Suprapubic skin (tissue), 4 donors: ENCODE results near the gene IL2RA.

Experiments used
- EP300 ChIP-seq: sonication (generic); formaldehyde crosslinking; IDR thresholded peaks from one replicate; pipeline ENCODE4 v1.6.1; 2017; ENCODE audit warnings: antibody characterized with exemption
- POLR2AphosphoS5 ChIP-seq, 3 donors: sonication (generic); formaldehyde crosslinking; IDR thresholded peaks; one replicate each; pipeline ENCODE4 v1.6.1; 2017; ENCODE audit warnings: antibody characterized with exemption in 3 of 3
- TF ChIP-seq, protein P1 (sequence below), 2 donors: fragments of 200-600 bp in 1 of 2; fragments of 450-650 bp in 1 of 2; sonication (generic) in 1 of 2; IDR thresholded peaks; one replicate each; pipeline ENCODE4 v1.5.1; 2016 to 2019; ENCODE audit warnings: antibody characterized with exemption in 2 of 2, mild to moderate bottlenecking in 1 of 2, moderate library complexity in 1 of 2

DNA sequence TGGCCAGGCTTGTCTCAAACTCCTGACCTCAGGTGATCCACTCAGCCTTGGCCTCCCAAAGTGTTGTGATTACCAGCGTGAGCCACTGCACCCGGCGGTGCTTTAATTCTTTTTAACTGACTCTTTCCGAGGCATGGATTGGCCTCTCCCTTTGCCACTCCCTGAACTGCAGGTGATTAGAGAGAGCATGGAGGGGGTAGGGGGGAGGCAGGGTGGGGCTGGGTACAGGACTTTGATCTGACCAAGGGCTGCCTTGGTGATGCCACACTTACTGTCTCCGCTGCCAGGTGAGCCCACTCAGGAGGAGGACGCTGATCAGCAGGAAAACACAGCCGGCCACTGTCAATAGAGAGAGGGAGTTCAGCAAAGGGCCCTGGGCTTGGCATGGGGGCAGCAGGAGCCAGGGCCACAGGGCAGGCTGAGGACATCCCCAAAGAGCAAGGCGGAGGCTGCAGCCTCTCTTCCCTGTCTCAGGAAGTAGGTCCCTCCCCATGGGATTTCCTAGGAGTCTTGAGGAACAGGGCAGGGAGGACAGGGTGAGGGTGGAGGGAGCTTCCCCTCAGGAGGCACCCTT, 44.3 kb downstream of the IL2RA start:
- TF ChIP-seq, protein P1, sequence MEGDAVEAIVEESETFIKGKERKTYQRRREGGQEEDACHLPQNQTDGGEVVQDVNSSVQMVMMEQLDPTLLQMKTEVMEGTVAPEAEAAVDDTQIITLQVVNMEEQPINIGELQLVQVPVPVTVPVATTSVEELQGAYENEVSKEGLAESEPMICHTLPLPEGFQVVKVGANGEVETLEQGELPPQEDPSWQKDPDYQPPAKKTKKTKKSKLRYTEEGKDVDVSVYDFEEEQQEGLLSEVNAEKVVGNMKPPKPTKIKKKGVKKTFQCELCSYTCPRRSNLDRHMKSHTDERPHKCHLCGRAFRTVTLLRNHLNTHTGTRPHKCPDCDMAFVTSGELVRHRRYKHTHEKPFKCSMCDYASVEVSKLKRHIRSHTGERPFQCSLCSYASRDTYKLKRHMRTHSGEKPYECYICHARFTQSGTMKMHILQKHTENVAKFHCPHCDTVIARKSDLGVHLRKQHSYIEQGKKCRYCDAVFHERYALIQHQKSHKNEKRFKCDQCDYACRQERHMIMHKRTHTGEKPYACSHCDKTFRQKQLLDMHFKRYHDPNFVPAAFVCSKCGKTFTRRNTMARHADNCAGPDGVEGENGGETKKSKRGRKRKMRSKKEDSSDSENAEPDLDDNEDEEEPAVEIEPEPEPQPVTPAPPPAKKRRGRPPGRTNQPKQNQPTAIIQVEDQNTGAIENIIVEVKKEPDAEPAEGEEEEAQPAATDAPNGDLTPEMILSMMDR (IDR thresholded peaks at IDR 0.05) = no peak
- TF ChIP-seq EP300 = no peak
- TF ChIP-seq POLR2AphosphoS5 (IDR thresholded peaks at IDR 0.05) = no peak
